Lower leg skin (tissue), 4 donors: Measurements from ENCODE around the gene CYS1. TPM values are rescaled to one million over a fixed set of nuclear protein-coding genes. Genes with fewer than 3 reads are reported as not detected.
"Not testable (repeated sequence)": the region's sequence is repeated elsewhere in the genome, so short reads cannot be mapped to it uniquely, and the experiment has no call there.

Source experiments
- DNase-seq, 2 donors: peaks; one replicate each; pipeline ENCODE4 v3.0.0-alpha.2; 2019; ENCODE audit warnings: low spot score in 2 of 2
- H3K4me3 ChIP-seq: fragments of 200-600 bp; sonication (generic); 2 replicates; pipeline ENCODE4 v1.5.1; 2017; ENCODE audit warnings: mild to moderate bottlenecking, low read depth; ENCODE audit not compliant: poor library complexity, severe bottlenecking
- POLR2A ChIP-seq, 2 donors: fragments of 450-650 bp; IDR thresholded peaks; one replicate each; pipeline ENCODE4 v1.6.1; 2016 to 2017; ENCODE audit warnings: antibody characterized with exemption in 2 of 2, mild to moderate bottlenecking in 1 of 2, moderate library complexity in 1 of 2
- WGBS, 2 donors: methylation state at CpG; one replicate each; pipeline ENCODE4 v1.1.5; 2018; 5-methylcytosine and 5-hydroxymethylcytosine counted together
- intact Hi-C: fragments of 100-400 bp; cut with DNase I; formaldehyde crosslinking; loops from one replicate; pipeline ENCODE4 v1.15.0; 2023; ENCODE audit warnings: low total_unique reads
- total RNA-seq, 4 donors: library from RNA; depleted of rRNA; stranded (reverse); fragments of >200 nt; gene quantifications; one replicate each; pipeline ENCODE4 v1.1.0, GENCODE V29; 2016
- TF ChIP-seq, protein P1 (sequence below), 3 donors: fragments of 450-650 bp; IDR thresholded peaks; one replicate each; pipeline ENCODE4 v1.5.1; 2016; ENCODE audit warnings: antibody characterized with exemption in 3 of 3, mild to moderate bottlenecking in 3 of 3, moderate library complexity in 2 of 3

CYS1 gene
- total RNA-seq, 4 donors from 2014 or later, result 0.25 to 0.98 (median 0.62) TPM; not detected in 1

GRCh38 chr2:10016001-10016801 lies 64.0 kb downstream of the CYS1 start:
- 91% methylated on average over 35 of the region's 35 CpGs for WGBS, 2 donors
- no peak for DNase-seq
- H3K4me3 ChIP-seq, result no peak overlapping the region
- intact Hi-C loops, result no loop called here
- TF ChIP-seq POLR2A (IDR thresholded peaks at IDR 0.05), result no peak
- TF ChIP-seq, protein P1, sequence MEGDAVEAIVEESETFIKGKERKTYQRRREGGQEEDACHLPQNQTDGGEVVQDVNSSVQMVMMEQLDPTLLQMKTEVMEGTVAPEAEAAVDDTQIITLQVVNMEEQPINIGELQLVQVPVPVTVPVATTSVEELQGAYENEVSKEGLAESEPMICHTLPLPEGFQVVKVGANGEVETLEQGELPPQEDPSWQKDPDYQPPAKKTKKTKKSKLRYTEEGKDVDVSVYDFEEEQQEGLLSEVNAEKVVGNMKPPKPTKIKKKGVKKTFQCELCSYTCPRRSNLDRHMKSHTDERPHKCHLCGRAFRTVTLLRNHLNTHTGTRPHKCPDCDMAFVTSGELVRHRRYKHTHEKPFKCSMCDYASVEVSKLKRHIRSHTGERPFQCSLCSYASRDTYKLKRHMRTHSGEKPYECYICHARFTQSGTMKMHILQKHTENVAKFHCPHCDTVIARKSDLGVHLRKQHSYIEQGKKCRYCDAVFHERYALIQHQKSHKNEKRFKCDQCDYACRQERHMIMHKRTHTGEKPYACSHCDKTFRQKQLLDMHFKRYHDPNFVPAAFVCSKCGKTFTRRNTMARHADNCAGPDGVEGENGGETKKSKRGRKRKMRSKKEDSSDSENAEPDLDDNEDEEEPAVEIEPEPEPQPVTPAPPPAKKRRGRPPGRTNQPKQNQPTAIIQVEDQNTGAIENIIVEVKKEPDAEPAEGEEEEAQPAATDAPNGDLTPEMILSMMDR (IDR thresholded peaks at IDR 0.05), result no peak

DNA sequence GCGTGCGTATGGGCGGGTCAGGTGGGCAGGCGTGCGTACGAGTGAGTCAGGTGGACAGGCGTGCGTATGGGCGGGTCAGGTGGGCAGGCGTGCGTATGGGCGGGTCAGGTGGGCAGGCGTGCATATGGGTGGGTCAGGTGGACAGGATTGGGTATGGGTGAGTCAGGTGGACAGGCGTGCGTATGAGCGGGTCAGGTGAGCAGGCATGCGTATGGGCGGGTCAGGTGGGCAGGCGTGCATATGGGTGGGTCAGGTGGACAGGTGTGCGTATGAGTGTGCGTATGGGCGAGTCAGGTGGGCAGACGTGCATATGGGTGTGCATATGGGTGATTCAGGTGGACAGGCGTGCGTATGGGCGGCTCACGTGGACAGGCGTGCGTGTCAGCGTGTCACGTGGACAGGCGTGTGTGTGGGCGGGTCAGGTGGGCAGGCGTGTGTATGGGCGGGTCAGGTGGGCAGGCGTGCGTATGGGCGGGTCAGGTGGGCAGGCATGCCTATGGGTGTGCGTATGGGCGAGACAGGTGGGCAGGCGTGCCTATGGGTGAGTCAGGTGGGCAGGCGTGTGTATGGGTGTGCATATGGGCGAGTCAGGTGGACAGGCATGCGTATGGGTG lies 64.7 kb downstream of the CYS1 start:
- intact Hi-C loops, H3K4me3 ChIP-seq, DNase-seq: not testable (repeated sequence)
- WGBS, 2 donors, result 90% methylated on average over 39 to 41 of the region's 44 CpGs

GRCh38 chr2:10014418-10015190 lies 65.6 kb downstream of the CYS1 start:
- WGBS, 2 donors, result 81 to 84% methylated on average over 42 of the region's 42 CpGs

GRCh38 chr2:10013651-10014417 lies 66.4 kb downstream of the CYS1 start:
- intact Hi-C loops, H3K4me3 ChIP-seq, DNase-seq: not testable (repeated sequence)
- 87 to 90% methylated on average over 43 of the region's 43 CpGs for WGBS, 2 donors

More at GRCh38 chr2:10014418-10015190, 65.6 kb downstream of the CYS1 start:
- no peak for TF ChIP-seq POLR2A (IDR thresholded peaks at IDR 0.05)
- TF ChIP-seq, protein P1 (IDR thresholded peaks at IDR 0.05), result no peak
- intact Hi-C loops, result no loop called here
- H3K4me3 ChIP-seq, result no peak overlapping the region
- no peak for DNase-seq

DNA sequence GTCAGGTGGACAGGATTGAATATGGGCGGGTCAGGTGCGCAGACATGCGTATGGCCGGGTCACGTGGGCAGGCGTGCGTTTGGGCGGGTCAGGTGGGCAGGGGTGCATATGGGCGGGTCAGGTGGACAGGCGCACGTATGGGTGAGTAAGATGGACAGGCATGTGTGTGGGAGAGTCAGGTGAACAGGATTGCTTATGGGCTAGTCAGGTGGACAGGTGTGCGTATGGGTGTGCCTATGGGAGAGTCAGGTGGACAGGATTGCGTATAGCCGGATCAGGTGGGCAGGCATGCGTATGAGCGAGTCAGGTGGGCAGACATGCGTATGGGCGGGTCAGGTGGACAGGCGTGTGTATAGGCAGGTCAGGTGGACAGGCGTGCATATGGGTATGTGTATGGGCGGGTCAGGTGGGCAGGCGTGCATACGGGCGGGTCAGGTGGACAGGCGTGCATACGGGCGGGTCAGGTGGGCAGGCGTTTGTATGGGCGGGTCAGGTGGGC lies 67.2 kb downstream of the CYS1 start:
- 88 to 89% methylated on average over 29 of the region's 29 CpGs for WGBS, 2 donors
- H3K4me3 ChIP-seq, result no peak overlapping the region
- no peak for DNase-seq
- TF ChIP-seq, protein P1 (IDR thresholded peaks at IDR 0.05), result no peak
- TF ChIP-seq POLR2A (IDR thresholded peaks at IDR 0.05), result no peak
- intact Hi-C loops, result no loop called here

DNA sequence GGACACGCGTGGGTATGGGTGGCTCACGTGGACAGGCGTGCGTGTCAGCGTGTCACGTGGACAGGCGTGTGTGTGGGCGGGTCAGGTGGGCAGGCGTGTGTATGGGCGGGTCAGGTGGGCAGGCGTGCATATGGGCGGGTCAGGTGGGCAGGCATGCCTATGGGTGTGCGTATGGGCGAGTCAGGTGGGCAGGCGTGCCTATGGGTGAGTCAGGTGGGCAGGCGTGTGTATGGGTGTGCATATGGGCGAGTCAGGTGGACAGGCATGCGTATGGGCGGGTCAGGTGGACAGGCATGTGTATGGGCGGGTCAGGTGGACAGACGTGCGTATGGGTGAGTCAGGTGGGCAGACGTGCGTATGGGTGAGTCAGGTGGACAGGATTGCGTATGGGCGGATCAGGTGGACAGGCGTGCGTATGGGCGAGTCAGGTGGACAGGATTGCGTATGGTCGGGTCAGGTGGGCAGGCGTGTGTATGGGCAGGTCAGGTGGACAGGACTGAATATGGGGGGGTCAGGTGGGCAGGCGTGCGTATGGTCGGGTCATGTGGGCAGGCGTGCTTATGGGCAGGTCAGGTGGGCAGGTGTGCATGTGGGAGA lies 67.7 kb downstream of the CYS1 start:
- 84% methylated on average over 37 of the region's 37 CpGs for WGBS, 2 donors
- H3K4me3 ChIP-seq, intact Hi-C loops, DNase-seq: not testable (repeated sequence)

DNA sequence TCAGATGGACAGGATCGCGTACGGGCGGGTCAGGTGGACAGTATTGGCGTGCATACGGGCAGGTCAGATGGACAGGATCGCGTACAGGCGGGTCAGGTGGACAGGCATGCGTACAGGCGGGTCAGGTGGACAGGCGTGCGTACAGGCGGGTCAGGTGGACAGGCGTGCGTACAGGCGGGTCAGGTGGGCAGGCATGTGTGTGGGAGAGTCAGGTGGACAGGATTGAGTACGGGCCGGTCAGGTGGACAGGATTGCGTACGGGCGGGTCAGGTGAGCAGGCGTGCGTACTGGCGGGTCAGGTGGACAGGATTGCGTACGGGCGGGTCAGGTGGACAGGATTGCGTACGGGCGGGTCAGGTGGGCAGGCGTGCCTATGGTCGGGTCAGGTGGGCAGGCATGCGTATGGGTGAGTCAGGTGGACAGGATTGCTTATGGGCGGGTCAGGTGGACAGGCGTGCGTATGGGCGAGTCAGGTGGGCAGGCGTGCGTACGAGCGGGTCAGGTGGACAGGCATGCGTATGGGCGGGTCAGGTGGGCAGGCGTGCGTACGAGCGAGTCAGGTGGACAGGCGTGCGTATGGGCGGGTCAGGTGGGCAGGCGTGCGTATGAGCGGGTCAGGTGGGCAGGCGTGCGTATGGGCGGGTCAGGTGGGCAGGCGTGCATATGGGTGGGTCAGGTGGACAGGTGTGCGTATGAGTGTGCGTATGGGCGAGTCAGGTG lies 68.4 kb downstream of the CYS1 start:
- intact Hi-C loops, DNase-seq, H3K4me3 ChIP-seq: not testable (repeated sequence)
- WGBS, 2 donors, result 91% methylated on average over 61 of the region's 61 CpGs

- 92% methylated on average over 52 of the region's 52 CpGs for whole genome bisulfite sequencing, 2 donors
- intact Hi-C loops, H3K4me3 ChIP-seq, DNase-seq: not testable (repeated sequence)
Measured at GRCh38 chr2:10010861-10011605, 69.2 kb downstream of the CYS1 start.
